ENCODE data around the gene ID1.

Gene ID1

DNA sequence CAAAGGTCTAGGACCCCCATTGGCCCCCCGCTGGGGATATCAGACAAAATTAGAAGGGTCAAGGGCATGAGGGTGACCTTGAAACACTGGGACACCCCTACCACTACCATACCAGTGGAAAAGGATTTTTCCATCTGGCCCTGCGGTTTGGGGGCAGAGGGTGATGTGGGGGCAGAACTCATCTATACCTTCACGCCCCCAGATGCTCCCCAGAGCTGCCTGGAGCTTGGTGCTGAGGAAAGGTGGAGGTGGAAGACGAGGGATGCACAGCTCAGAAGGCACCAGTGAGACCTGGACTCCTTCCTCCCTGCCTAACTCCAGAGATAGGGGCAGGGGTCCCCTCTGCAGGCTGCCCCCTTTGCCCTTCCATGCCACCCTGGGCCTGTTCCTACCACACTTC is 33.7 kb downstream of the ID1 start:
- DNase-seq = no peak

DNA sequence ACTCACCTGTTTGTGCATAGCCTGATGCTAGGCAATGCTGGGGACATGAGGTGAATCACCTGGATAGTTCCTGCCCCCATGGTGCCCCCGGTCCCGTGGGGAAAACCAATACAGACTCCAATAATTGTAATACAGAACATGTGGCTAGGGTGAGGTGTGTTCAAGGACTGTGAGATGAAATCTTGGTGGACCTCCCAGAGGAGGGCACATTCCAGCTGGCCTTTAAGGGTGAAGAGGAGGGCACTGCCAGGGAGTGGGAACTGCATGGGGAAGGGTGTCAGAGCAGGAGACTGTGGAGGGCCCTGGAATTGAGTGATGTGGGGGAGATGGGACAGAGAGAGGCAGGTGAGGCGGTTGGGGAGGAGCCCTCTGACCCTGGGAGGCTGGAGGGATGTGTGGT is 35.2 kb downstream of the ID1 start:
- no peak for DNase-seq

DNA sequence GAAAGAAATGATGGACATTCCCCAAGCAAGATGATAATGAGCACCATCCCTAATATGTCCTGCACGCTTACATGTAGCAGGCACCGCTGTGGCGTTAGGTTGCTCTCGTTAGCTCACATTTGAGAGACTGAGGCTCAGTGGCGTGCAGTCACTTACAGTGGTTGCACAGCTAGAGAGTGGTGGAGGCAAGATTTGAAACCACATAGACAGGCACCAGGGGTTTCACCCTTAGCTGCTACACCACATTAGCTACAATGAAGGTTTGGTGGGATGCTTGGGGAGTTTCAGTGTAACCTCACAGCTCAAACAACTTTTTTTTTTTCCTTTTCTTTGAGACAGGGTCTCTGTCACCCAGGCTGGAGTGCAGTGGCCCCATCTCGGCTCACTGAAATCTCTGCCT is 36.3 kb downstream of the ID1 start:
- no peak for DNase-seq

DNA sequence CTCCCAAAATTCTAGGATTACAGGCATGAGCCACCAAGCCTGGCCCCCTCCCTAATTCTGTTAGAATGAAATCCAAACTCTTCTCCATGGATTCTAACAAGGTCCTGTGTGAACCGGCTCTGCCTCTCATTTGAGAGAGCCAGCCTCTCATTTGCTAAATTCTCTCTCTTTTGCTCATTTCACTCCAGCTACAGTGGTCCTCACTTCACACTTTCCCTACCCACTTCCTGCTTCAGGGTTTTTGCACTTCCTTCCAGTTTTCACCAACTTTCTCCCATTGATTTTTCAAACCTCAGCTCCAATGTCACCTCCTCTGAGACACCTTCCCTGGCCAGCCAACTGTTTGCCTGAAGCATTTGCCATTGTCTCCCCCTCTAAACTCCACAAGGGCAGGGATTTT is 37.7 kb downstream of the ID1 start:
- no peak for DNase-seq

DNA sequence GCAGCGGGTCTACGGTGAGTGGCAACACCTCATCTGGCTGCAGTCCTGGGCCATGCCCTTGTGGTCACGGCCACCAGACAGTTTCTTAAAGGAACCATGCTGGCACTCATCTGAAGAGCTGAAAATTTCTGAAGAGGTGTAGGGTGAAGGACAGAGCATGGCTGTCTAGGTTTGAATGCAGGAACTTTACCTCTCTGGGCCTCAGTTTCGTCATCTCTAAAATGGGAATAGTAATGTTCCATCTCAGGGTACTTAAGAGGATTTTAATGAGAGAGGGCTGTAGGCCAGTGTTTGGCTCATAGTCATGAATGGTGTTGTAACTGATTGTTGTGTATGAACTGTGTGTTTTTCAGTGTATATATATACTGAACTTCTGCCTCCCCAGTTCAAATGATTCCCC is 38.4 kb downstream of the ID1 start:
- no peak for DNase-seq

DNA sequence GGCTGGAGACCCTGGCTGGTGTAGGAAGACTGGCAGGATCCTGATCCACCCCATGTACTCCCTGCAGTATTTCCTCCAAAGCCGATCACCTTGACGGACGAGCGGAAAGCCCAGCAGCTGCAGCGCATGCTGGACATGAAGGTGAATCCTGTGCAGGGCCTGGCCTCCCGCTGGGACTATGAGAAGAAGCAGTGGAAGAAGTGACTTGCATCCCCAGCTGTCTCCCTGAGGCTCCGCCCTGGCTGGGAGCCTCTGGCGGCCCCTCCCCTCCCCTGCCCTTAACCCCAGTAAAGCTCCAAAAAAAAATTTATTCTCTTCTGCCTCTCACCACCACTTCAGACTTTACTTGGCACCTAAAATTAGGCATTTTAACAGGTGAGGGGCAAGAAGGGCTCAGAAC is 39.6 kb downstream of the ID1 start:
- peak; percentile 83 for DNase-seq

DNA sequence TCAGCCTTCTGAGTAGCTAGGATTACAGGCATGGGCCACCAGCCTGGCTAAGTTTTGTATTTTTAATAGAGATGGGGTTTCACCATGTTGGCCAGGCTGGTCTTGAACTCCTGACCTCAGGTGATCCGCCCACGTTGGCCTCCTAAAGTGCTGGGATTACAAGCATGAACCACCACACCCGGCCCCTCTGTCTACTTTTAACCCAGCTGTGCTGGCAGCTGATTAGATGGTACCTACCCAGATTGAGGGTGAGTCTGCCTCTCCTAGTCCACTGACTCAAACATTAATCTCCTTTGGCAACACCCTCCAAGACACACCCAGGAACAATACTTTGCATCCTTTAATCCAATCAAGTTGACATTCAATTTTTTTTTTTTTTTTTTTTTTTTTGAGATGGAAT is 43.0 kb downstream of the ID1 start:
- DNase-seq = peak; percentile 86

DNA sequence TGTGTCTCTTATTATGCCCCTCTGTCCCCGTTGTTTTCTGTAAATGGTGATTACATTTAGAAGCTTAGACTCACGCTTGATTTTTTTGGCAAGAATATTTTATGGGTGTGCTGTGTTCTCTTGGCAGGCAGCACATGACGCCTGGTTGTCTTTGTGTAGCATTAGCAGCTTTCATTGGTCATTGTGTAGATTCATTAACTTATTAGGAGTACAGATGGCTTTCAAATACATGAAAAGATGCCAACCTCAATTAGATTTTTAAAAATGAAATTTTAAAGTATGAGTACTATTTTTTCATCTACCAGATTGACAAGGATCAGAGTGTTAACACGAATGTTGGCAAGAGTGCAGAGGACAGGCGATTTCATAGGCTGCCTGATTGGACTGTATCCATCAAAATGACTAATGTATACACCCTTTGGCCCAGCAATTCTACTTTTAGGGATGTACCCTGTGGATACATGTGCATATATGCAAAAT is 47.9 kb downstream of the ID1 start:
- DNase-seq = no peak

DNA sequence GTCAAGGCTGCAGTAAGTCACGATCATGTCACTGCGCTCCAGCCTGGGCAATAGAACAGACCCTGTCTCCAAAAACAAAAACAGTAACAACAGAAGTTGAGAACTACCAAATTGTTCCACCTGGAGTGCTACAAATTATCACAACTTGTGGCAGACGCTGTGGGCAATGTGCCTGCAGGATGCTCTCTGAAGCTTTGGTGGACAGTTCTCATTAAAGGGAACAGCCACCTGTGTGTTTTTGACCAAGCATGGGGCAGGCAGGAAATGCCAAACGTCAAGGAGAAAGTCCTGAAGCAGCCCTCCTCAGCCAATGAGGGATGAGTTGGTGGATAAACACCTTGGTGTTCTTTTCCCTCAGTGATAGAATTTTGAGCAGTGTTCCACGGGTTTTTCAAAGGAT is 48.5 kb downstream of the ID1 start:
- no peak for DNase-seq

DNA sequence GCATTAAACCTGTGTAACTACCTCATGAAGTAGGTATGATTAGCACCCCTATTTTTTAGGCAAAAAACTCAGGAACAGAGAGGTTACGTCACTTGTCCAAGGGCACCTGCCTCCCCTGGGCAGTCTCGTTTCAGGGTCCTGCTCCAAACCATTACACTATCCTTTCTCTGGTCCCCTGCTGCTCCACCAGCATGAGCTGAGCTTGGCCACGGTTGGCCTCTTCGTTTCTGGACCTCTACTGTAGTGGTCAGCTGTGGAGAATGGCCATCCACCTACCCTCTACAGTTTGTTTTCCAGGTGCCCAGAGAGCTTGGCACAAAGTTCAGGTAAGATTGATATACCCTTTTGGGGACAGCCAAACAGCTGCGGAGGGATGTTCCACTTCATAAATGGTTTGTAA is 49.4 kb downstream of the ID1 start:
- DNase-seq = no peak

Data from NCI-H82 (cell line).